ENCODE results near the gene ATP6AP1.

GRCh38 chrX:154397888-154398667, 30.4 kb upstream of the ATP6AP1 start, which contains the start of gene RPL10:
- TF ChIP-seq CTCF (conservative IDR thresholded peaks at IDR 0.05 in 1 of 2, IDR thresholded peaks at IDR 0.05 in 1 of 2; ENCODE audit: low read depth in 1 of 2, low read length in 2 of 2) = no peak
- no peak for TF ChIP-seq EZH2 (IDR thresholded peaks at IDR 0.05; ENCODE audit: low read length, missing control alignments)
